ENCODE data around the gene PHYHD1.

Gene PHYHD1

GRCh38 chr9:128923493-128923883 lies 2.7 kb downstream of the PHYHD1 start:
- no peak for TF ChIP-seq POLR2A (IDR thresholded peaks at IDR 0.05; ENCODE audit: extremely low read depth, insufficient read length)
- no peak overlapping the region for H3K4me3 ChIP-seq (ENCODE audit: low read depth, low read length)
- no peak for DNase-seq (ENCODE audit: low read depth)

DNA sequence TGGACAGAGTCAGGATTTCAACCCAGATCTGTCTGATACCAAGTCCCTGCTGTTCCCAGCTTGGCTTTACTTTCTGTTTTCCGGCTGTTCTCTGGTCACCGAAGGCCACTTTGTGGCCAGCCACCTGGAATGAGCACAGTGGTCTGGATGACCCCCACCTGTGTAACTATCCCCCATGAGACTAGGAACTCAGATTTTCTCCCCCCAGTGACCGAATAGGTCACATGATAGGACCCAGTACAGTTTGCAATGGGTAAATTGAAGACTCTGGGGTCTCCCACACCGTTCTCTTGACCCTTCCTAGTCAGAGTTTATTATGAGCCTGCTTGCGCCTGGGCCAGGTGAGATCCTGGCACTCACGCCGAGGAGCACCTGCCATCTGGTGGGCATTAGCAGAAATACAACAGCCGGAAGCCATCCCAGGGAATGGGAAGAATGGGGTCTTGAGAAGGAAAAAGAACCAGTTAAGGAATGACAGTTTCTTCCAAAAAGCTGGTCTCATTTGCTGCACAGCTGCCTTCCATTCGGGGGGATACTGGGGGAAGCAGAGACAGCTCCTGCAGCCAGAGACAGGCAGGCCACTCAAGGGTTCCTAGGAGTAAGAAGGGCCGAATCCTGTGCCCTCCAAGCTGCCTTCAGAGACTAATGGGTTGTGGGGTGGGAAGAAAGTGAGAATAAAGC lies 7.1 kb downstream of the PHYHD1 start:
- TF ChIP-seq, protein P1, sequence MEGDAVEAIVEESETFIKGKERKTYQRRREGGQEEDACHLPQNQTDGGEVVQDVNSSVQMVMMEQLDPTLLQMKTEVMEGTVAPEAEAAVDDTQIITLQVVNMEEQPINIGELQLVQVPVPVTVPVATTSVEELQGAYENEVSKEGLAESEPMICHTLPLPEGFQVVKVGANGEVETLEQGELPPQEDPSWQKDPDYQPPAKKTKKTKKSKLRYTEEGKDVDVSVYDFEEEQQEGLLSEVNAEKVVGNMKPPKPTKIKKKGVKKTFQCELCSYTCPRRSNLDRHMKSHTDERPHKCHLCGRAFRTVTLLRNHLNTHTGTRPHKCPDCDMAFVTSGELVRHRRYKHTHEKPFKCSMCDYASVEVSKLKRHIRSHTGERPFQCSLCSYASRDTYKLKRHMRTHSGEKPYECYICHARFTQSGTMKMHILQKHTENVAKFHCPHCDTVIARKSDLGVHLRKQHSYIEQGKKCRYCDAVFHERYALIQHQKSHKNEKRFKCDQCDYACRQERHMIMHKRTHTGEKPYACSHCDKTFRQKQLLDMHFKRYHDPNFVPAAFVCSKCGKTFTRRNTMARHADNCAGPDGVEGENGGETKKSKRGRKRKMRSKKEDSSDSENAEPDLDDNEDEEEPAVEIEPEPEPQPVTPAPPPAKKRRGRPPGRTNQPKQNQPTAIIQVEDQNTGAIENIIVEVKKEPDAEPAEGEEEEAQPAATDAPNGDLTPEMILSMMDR (IDR thresholded peaks at IDR 0.05; ENCODE audit: low read depth, low read length): peak; percentile 88
- TF ChIP-seq MYC (IDR thresholded peaks at IDR 0.05; ENCODE audit: low read depth, low read length): no peak
- DNase-seq (ENCODE audit: low read depth): peak; percentile 49
- H3K4me3 ChIP-seq (ENCODE audit: low read depth, low read length): no peak overlapping the region

DNA sequence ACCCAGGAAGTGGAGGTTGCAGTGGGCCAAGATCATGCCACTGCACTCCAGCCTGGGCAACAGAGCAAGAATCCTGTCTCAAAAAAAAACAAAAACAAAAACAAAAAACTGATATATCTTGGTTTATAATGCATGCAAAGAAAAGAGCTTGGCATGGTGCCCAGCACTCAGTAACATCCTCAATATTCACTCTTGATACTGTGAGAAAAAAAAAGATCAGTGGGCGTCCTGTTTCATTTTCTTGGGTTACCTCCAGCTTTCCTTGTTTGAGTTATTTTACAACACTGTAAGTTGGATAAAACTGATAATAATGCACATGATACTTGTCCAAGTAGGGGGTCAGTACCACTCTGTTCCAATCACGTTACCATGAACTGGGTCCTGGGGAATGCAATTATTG lies 7.8 kb downstream of the PHYHD1 start:
- DNase-seq (ENCODE audit: low read depth): no peak
- TF ChIP-seq POLR2A (IDR thresholded peaks at IDR 0.05; ENCODE audit: extremely low read depth, insufficient read length) (no peak), MYC (IDR thresholded peaks at IDR 0.05; ENCODE audit: low read depth, low read length) (no peak)
- TF ChIP-seq, protein P2, sequence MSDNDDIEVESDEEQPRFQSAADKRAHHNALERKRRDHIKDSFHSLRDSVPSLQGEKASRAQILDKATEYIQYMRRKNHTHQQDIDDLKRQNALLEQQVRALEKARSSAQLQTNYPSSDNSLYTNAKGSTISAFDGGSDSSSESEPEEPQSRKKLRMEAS (IDR thresholded peaks at IDR 0.05; ENCODE audit: low read depth, low read length): no peak
- TF ChIP-seq, protein P1 (IDR thresholded peaks at IDR 0.05; ENCODE audit: low read depth, low read length): no peak
- H3K4me3 ChIP-seq (ENCODE audit: low read depth, low read length): no peak overlapping the region

DNA sequence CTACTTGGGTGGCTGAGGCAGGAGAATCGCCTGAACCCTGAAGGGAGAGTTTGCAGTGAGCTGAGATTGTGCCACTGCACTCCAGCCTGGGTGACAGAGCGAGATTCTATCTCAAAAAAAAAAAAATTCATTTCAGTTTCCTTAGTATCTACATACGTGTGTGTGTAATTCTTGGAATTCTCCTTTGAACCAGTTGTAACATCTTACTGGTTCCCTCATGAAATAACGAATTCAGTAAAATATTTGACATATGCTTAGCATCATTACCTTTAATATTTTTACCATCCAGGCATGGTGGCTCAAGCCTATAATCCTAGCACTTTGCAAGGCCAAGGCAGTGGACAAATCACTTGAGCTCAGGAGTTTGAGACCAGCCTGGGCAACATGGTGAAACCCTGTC lies 8.8 kb downstream of the PHYHD1 start:
- DNase-seq (ENCODE audit: low read depth): no peak
- no peak overlapping the region for H3K4me3 ChIP-seq (ENCODE audit: low read depth, low read length)
- TF ChIP-seq, protein P1 (IDR thresholded peaks at IDR 0.05; ENCODE audit: low read depth, low read length): no peak
- no peak for TF ChIP-seq MYC (IDR thresholded peaks at IDR 0.05; ENCODE audit: low read depth, low read length)

- TF ChIP-seq POLR2A (IDR thresholded peaks at IDR 0.05; ENCODE audit: extremely low read depth, insufficient read length): no peak
- TF ChIP-seq, protein P2 (IDR thresholded peaks at IDR 0.05; ENCODE audit: low read depth, low read length): no peak
- no peak overlapping the region for H3K4me3 ChIP-seq (ENCODE audit: low read depth, low read length)
- no peak for DNase-seq (ENCODE audit: low read depth)
These were observed 12.9 kb downstream of the PHYHD1 start for GRCh38 chr9:128933731-128934130.

DNA sequence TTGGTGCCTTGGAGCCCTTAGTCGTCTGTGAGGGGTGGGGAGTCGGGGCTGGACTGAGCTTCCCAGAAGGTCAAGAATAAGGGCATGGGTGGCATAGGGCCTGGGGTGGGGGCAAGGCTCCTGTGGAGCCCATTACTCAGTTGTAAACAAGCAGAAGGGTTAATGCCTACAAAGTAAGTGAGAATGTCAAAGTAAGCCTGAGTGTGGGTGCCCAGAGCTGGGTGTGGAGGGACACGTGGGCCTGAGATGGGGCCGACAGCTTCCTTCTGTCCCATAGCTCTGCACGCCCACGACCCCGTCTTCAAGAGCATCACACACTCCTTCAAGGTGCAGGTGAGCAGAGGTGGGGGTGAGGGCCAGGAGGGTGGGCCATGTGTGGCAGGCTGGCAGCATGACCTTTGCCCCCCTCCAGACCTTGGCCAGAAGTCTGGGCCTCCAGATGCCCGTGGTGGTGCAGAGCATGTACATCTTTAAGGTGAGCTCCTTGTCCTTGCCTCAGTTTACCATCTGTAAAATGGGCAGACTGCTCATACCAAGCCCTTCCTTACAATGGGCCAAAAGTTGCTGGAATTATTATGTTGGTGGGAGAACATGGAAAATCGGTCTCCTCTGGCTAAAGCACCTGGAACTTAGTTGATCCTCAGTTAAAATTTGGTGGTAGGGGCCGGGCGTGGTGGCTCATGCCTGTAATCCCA lies 15.5 kb downstream of the PHYHD1 start:
- TF ChIP-seq, protein P2 (IDR thresholded peaks at IDR 0.05; ENCODE audit: low read depth, low read length): no peak
- TF ChIP-seq MYC (IDR thresholded peaks at IDR 0.05; ENCODE audit: low read depth, low read length) (no peak), POLR2A (IDR thresholded peaks at IDR 0.05; ENCODE audit: extremely low read depth, insufficient read length) (no peak)
- TF ChIP-seq, protein P1 (IDR thresholded peaks at IDR 0.05; ENCODE audit: low read depth, low read length): no peak

More for the DNA sequence above, 15.5 kb downstream of the PHYHD1 start:
- no peak for DNase-seq (ENCODE audit: low read depth)
- no peak overlapping the region for H3K4me3 ChIP-seq (ENCODE audit: low read depth, low read length)

Data from NB4 (cell line).